Endodermal cell (in vitro differentiated cells): ENCODE data around the gene SGPL1. TPM values are rescaled to one million over a fixed set of nuclear protein-coding genes. Genes with fewer than 3 reads are reported as not detected.

ENCODE experiments used
- DNase-seq: peaks from one replicate; pipeline ENCODE4 v3.0.0-alpha.2; 2017
- H3K27ac ChIP-seq: 2 replicates; pipeline ENCODE4 v1.5.1; 2013; ENCODE audit warnings: mild to moderate bottlenecking, low read depth, low read length, moderate library complexity
- H3K27me3 ChIP-seq: 2 replicates; pipeline ENCODE4 v1.6.1; 2013; ENCODE audit warnings: mild to moderate bottlenecking, low read length, moderate library complexity; ENCODE audit not compliant: insufficient read depth, control insufficient read depth, poor library complexity, severe bottlenecking
- H3K36me3 ChIP-seq: 2 replicates; pipeline ENCODE4 v1.7.0; 2013; ENCODE audit warnings: mild to moderate bottlenecking, low read length, moderate library complexity; ENCODE audit not compliant: control insufficient read depth, insufficient read depth
- H3K4me1 ChIP-seq: one replicate; pipeline ENCODE4 v1.7.0; 2013; ENCODE audit warnings: low read length; ENCODE audit not compliant: control insufficient read depth, insufficient read depth
- H3K4me3 ChIP-seq: 2 replicates; pipeline ENCODE4 v1.5.1; 2013; ENCODE audit warnings: mild to moderate bottlenecking, low read length, moderate library complexity
- H3K9ac ChIP-seq: 2 replicates; pipeline ENCODE4 v1.6.1; 2013; ENCODE audit warnings: mild to moderate bottlenecking, low read length, moderate library complexity; ENCODE audit not compliant: poor library complexity, severe bottlenecking; ENCODE audit errors: extremely low read depth
- H3K9me3 ChIP-seq: 2 replicates; pipeline ENCODE4 v1.6.1; 2013; ENCODE audit warnings: mild to moderate bottlenecking, low read length, moderate library complexity; ENCODE audit not compliant: control insufficient read depth
- H3K27ac Mint-ChIP-seq: 2 replicates; pipeline ENCODE4 v1.8.0; 2020; ENCODE audit warnings: mixed read lengths
- H3K27me3 Mint-ChIP-seq: 2 replicates; pipeline ENCODE4 v1.8.0; 2021; ENCODE audit warnings: mild to moderate bottlenecking, mixed read lengths; ENCODE audit not compliant: insufficient read depth
- H3K36me3 Mint-ChIP-seq: 2 replicates; pipeline ENCODE4 v1.8.0; 2020; ENCODE audit warnings: low read depth, mixed read lengths
- H3K4me1 Mint-ChIP-seq: 2 replicates; pipeline ENCODE4 v1.8.0; 2020; ENCODE audit warnings: mixed read lengths
- H3K4me3 Mint-ChIP-seq: 2 replicates; pipeline ENCODE4 v1.8.0; 2020; ENCODE audit warnings: mild to moderate bottlenecking, moderate library complexity, mixed read lengths
- H3K9me3 Mint-ChIP-seq: 2 replicates; pipeline ENCODE4 v1.8.0; 2020; ENCODE audit warnings: mild to moderate bottlenecking, mixed read lengths
- WGBS, 2 experiments: methylation state at CpG; one replicate each; pipeline versions ENCODE4 v1.1.5 to v1.1.7; 2013; ENCODE audit warnings: missing lambda C conversion rate in 2 of 2, mixed read lengths in 1 of 2; ENCODE audit not compliant: insufficient coverage in 1 of 2, insufficient read length in 1 of 2; 5-methylcytosine and 5-hydroxymethylcytosine counted together
- total RNA-seq, 2 donors: library from RNA; stranded (reverse); fragmentation: NEBNext Ultra II Directional in 1 of 2; extraction: Animal tissue kit (Norgen Biotek cat#: 25700) in 1 of 2; gene quantifications; 2 replicates in 1 of 2; 3 replicates in 1 of 2; pipeline ENCODE4 v1.2.1, GENCODE V29; 2021
- TF ChIP-seq, protein P1 (sequence below): fragments of 200-600 bp; sonication (generic); conservative IDR thresholded peaks from 2 replicates; pipeline ENCODE4 v1.5.0; 2021; ENCODE audit warnings: antibody characterized with exemption, mild to moderate bottlenecking

Gene SGPL1
- total RNA-seq, 2 donors from 2014 or later: 95.4 to 103 TPM

- Histone ChIP-seq H3K4me1 (no peaks in the 10 kb centered on the region), H3K27ac (no peak overlapping the region), H3K27me3 (no peaks in the 10 kb centered on the region), H3K9me3 (no peaks in the 10 kb centered on the region), H3K4me3 (no peak overlapping the region), H3K9ac (no peak overlapping the region), H3K36me3 (no peaks in the 10 kb centered on the region)
- peaks cover 6% of the 10 kb centered on the region for H3K4me1 Mint-ChIP-seq
- H3K36me3 Mint-ChIP-seq: no peaks in the 10 kb centered on the region
- 92% methylated on average over 13 to 17 of the region's 18 CpGs for WGBS, 2 experiments
- TF ChIP-seq, protein P1, sequence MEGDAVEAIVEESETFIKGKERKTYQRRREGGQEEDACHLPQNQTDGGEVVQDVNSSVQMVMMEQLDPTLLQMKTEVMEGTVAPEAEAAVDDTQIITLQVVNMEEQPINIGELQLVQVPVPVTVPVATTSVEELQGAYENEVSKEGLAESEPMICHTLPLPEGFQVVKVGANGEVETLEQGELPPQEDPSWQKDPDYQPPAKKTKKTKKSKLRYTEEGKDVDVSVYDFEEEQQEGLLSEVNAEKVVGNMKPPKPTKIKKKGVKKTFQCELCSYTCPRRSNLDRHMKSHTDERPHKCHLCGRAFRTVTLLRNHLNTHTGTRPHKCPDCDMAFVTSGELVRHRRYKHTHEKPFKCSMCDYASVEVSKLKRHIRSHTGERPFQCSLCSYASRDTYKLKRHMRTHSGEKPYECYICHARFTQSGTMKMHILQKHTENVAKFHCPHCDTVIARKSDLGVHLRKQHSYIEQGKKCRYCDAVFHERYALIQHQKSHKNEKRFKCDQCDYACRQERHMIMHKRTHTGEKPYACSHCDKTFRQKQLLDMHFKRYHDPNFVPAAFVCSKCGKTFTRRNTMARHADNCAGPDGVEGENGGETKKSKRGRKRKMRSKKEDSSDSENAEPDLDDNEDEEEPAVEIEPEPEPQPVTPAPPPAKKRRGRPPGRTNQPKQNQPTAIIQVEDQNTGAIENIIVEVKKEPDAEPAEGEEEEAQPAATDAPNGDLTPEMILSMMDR: no peak
- H3K4me3 Mint-ChIP-seq: no peak overlapping the region
- no peaks in the 10 kb centered on the region for H3K9me3 Mint-ChIP-seq
- no peaks in the 10 kb centered on the region for H3K27me3 Mint-ChIP-seq
- peak; percentile 39 for DNase-seq
- no peak overlapping the region for H3K27ac Mint-ChIP-seq
Measured at GRCh38 chr10:70777063-70777875, 38.5 kb upstream of the SGPL1 start.

DNA sequence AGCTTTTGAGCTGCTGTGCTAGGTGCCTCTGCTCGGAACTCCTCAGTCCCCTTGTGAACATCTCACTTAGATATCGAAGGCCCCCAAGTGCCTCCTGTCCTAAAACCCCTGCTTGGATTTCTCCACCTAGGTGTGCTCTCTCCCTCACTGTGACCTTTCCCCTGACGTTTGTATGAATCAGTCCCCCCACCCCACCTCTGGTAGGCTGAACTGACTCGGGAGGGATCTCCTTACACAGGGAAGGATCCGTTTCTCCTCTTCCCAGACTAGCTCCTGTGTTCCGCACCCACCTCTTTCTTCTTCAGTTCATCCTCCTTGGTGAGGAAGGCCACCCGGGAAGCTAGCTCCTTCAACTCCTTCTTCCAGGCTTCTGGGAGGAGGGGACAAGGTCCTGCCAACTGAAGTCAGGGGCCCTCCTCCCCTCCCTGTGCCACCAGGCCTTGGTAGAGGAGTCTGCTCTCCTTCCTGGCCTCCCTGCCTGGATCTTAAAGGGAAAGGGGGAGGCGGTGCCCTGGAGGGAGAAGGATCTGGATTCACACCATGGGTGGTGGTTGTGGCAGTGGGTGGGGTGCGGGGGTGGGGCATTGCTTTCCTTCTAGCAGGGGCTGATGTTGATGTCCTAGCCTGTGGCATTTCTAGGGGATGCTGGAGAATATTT, 37.4 kb upstream of the SGPL1 start:
- peak; percentile 45 for DNase-seq
- H3K9me3 ChIP-seq: no peaks in the 10 kb centered on the region
- no peaks in the 10 kb centered on the region for H3K27me3 ChIP-seq
- Mint-ChIP-seq H3K27ac (peak overlapping the region; percentile 23), H3K9me3 (no peaks in the 10 kb centered on the region), H3K36me3 (no peaks in the 10 kb centered on the region), H3K27me3 (no peaks in the 10 kb centered on the region), H3K4me3 (no peak overlapping the region), H3K4me1 (peaks cover 6% of the 10 kb centered on the region)
- H3K27ac ChIP-seq: no peak overlapping the region
- H3K4me3 ChIP-seq: no peak overlapping the region
- H3K36me3 ChIP-seq: no peaks in the 10 kb centered on the region
- no peaks in the 10 kb centered on the region for H3K4me1 ChIP-seq
- WGBS, 2 experiments: 80 to 85% methylated on average over 7 to 9 of the region's 9 CpGs
- TF ChIP-seq, protein P1: no peak
- no peak overlapping the region for H3K9ac ChIP-seq

DNA sequence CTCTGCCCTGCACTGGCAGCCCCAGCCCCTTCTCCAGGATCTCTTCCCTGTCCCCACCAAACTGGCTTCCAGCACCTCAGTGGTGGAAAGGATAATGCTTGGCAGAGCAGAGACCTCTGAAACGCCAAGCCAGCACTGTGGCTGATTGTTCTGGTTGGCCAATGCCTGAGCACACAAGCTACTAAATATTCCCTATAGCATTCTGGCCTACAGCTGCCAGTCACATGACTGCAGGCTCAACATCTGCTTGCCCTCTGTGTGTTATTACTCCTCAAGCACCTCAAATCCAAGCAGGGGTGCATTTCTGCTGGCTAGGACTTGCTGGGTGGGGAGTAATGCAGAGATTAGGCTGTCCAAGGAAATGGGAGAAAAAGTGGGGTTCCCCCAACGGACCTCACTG, 36.7 kb upstream of the SGPL1 start:
- peak; percentile 41 for DNase-seq
- no peaks in the 10 kb centered on the region for H3K27me3 ChIP-seq
- H3K27ac ChIP-seq: no peak overlapping the region
- H3K9me3 Mint-ChIP-seq: no peaks in the 10 kb centered on the region
- no peak overlapping the region for H3K4me3 ChIP-seq
- TF ChIP-seq, protein P1: no peak
- H3K27me3 Mint-ChIP-seq: no peaks in the 10 kb centered on the region
- no peak overlapping the region for H3K27ac Mint-ChIP-seq
- H3K36me3 ChIP-seq: no peaks in the 10 kb centered on the region
- no peak overlapping the region for H3K9ac ChIP-seq
- H3K9me3 ChIP-seq: no peaks in the 10 kb centered on the region
- H3K4me3 Mint-ChIP-seq: no peak overlapping the region
- WGBS, 2 experiments: 90 to 100% methylated on average over 2 of the region's 2 CpGs
- H3K36me3 Mint-ChIP-seq: no peaks in the 10 kb centered on the region
- no peaks in the 10 kb centered on the region for H3K4me1 ChIP-seq
- peaks cover 6% of the 10 kb centered on the region for H3K4me1 Mint-ChIP-seq
